Measurements from ENCODE around the gene NSMF. TPM values are rescaled to one million over a fixed set of nuclear protein-coding genes. Genes with fewer than 3 reads are reported as not detected.

The NSMF gene
- total RNA-seq, 1 experiment from 2014 or later: 73.4 TPM

DNA sequence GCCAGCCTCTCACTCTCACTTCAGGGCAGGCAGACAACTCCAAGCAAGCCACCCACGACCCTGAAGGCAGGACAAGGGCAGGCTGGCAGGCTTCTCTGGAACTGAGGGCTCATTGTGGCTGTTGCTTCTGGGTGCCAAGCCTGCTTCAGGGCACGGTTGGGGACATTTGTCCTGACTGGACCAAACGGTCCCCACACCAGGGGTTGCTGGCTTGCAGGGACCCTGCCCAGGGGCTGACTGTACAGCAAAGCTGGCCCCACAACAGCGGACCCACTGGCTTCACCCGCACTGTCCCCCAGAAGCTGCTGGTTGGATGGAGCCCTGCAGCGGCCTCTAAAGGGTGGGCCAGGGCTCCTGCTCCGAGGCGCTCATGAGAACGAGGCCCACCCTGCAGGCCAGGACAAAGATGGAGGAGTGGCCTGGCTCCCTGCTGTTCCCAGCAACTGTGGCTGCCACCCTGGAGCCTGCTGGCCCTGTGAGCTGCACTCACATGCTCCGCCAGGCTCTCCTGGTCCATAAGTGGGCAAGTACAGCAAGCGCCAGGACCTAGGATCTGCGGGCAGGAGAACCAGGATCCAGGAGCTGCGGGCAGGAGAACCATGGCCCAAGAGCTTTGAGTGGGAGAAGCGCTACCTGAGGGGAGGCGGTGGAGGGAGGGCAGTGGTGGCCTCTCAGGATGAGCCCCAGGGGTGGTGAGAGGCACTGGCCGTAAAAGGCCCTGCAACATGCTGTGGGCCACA lies 34.4 kb upstream of the NSMF start:
- H3K4me3 ChIP-seq: no peak overlapping the region
- H3K4me2 ChIP-seq: no peak overlapping the region
- no peaks in the 10 kb centered on the region for H3K9me3 ChIP-seq (ENCODE audit: insufficient read depth, low read depth)
- H3K27me3 ChIP-seq (ENCODE audit: insufficient read depth, low read depth): no peaks in the 10 kb centered on the region
- H3K4me1 ChIP-seq (replicated peaks; ENCODE audit: insufficient read depth): no peaks in the 10 kb centered on the region
- H3K79me2 ChIP-seq (ENCODE audit: low read depth): no peaks in the 10 kb centered on the region
- H3F3A ChIP-seq (ENCODE audit: insufficient read depth, low read depth): 0 out of 2 replicates have a peak, but pooled peaks cover 10% of the 10 kb centered on the region
- ChIA-PET POLR2A (ENCODE audit: unreplicated experiment) (no interaction called here), CTCF (no interaction called here)
- intact Hi-C loops (cut with micrococcal nuclease; ENCODE audit: unreplicated experiment): no loop called here
- no peaks in the 10 kb centered on the region for H3K36me3 ChIP-seq (ENCODE audit: low read depth)
- H3K9me2 ChIP-seq (ENCODE audit: insufficient read depth): no peaks in the 10 kb centered on the region
- no peak overlapping the region for H2AFZ ChIP-seq
- TF ChIP-seq CTCF (conservative IDR thresholded peaks at IDR 0.05) (no peak), EZH2 (IDR thresholded peaks at IDR 0.05; ENCODE audit: low read depth) (no peak)
- no TSS peak for BruUV-seq (replicated peaks)
- no peak for DNase-seq
- H4K20me1 ChIP-seq (ENCODE audit: insufficient read depth): no peaks in the 10 kb centered on the region
- no peak overlapping the region for H3K27ac ChIP-seq

DNA sequence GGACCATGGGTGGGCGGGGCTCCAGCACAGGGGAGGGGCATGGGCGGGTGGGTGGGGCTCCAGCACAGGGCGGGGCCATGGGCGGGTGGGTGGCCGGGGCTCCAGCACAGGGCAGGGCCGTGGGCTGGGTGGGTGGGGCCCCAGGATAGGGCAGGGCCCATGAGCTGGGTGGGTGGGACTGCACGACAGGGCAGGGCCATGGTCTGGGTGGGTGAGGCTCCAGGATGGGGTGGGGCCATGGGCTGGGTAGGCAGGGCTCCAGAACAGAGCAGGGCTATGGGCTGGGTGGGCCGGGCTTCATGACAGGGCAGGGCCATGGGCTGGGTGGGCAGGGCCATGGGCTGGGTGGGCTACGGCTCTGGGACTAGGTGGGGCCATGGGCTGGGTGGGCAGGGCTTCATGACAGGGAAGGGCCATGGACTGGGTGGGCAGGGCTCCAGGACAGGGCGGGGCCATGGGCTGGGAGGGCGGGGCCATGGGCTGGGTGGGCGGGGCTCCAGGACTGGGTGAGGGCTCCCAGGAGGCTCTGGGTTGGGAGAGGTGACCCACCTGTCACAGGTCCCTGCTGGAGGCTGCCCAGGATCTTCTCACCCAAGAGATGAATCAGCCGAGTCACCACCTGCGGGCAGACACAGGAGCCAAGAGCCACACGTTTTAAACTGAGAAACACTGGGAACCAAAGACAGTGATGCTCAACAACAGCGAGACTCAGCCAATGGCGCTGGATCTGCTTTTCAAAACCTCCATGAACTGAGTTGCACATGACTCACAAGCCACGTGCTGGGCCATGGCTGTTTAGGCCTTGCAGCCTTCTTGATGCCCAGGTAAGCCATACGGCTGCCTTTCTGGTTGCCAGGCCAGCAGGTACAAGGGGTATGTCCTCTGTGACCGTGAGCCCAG lies 33.6 kb upstream of the NSMF start:
- Histone ChIP-seq H3K4me2 (no peak overlapping the region), H3K4me3 (no peak overlapping the region), H2AFZ (no peak overlapping the region), H3K36me3 (ENCODE audit: low read depth) (no peaks in the 10 kb centered on the region), H3K9me3 (ENCODE audit: insufficient read depth, low read depth) (no peaks in the 10 kb centered on the region), H3K4me1 (replicated peaks; ENCODE audit: insufficient read depth) (no peaks in the 10 kb centered on the region), H4K20me1 (ENCODE audit: insufficient read depth) (no peaks in the 10 kb centered on the region), H3K79me2 (ENCODE audit: low read depth) (no peaks in the 10 kb centered on the region), H3F3A (ENCODE audit: insufficient read depth, low read depth) (0 out of 2 replicates have a peak, but pooled peaks cover 10% of the 10 kb centered on the region), H3K9me2 (ENCODE audit: insufficient read depth) (no peaks in the 10 kb centered on the region), H3K27me3 (ENCODE audit: insufficient read depth, low read depth) (no peaks in the 10 kb centered on the region), H3K27ac (no peak overlapping the region)
- DNase-seq: peak in 1 of 2 experiments; percentile 53
- intact Hi-C loops (cut with micrococcal nuclease; ENCODE audit: unreplicated experiment): no loop called here
- no TSS peak for BruUV-seq (replicated peaks)
- ChIA-PET CTCF (no interaction called here), POLR2A (ENCODE audit: unreplicated experiment) (no interaction called here)
- TF ChIP-seq EZH2 (IDR thresholded peaks at IDR 0.05; ENCODE audit: low read depth) (no peak), CTCF (conservative IDR thresholded peaks at IDR 0.05) (no peak)

DNA sequence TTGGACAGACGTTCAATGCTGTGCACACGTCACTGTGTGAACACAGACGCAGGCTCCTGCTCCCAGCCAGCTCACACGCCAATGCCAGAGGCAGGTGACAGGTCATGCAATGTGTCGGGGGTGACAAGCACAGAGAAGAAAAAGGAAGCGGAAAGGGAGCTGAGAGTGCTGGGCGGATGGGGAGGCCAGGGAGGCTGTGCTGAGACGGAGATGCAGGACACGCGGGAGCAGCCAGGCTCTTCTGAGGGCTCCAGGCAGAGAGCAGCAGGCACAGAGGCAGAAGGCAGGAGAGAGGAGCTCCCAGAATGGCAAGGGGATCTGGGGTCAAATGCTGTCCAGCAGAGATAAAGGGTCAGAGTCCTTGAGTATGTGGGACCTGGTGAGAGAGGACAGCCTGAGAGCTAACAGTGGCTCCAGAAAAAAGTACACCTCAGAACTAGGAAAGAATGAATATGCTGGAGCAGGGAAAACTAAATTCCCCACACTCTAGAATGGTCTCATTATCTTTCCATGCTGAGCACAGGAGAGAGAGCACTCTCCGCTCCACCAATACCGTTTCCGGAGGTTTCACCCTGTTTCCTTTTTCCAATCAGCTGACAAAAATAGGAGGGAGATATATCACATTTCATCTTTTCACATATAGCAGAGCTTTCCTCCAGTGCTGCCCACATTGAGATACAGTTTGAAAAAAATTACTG lies 32.8 kb upstream of the NSMF start:
- no peak for DNase-seq
- BruUV-seq (replicated peaks): no TSS peak
- Histone ChIP-seq H2AFZ (no peak overlapping the region), H3K4me2 (0 out of 2 replicates have a peak overlapping the region, but pooled peaks have one; percentile 19), H3K27ac (no peak overlapping the region), H3K9me3 (ENCODE audit: insufficient read depth, low read depth) (no peaks in the 10 kb centered on the region), H3F3A (ENCODE audit: insufficient read depth, low read depth) (0 out of 2 replicates have a peak, but pooled peaks cover 10% of the 10 kb centered on the region), H3K36me3 (ENCODE audit: low read depth) (no peaks in the 10 kb centered on the region), H4K20me1 (ENCODE audit: insufficient read depth) (no peaks in the 10 kb centered on the region), H3K27me3 (ENCODE audit: insufficient read depth, low read depth) (no peaks in the 10 kb centered on the region), H3K4me1 (replicated peaks; ENCODE audit: insufficient read depth) (no peaks in the 10 kb centered on the region), H3K79me2 (ENCODE audit: low read depth) (no peaks in the 10 kb centered on the region), H3K4me3 (no peak overlapping the region), H3K9me2 (ENCODE audit: insufficient read depth) (no peaks in the 10 kb centered on the region)
- ChIA-PET CTCF (no interaction called here), POLR2A (ENCODE audit: unreplicated experiment) (interaction anchor here (0.5 kb wide), 1 partner anchor 544 kb away, joined by 4 read pairs; no protein-coding TSS in a partner anchor)
- intact Hi-C loops (cut with micrococcal nuclease; ENCODE audit: unreplicated experiment): no loop called here
- no peak for TF ChIP-seq CTCF (conservative IDR thresholded peaks at IDR 0.05)
- no peak for TF ChIP-seq EZH2 (IDR thresholded peaks at IDR 0.05; ENCODE audit: low read depth)
